Activated CD4-positive, alpha-beta memory T cell treated with anti-CD3 and anti-CD28 coated beads for 36 hours (primary cell): ENCODE data around the gene FARS2. TPM values are rescaled to one million over a fixed set of nuclear protein-coding genes. Genes with fewer than 3 reads are reported as not detected.

Experiments used
- CTCF ChIA-PET: fragments of 350-600 bp; sonication (Branson Sonifier 250); formaldehyde crosslinking; loops from one replicate; lab custom pipeline; 2021; ENCODE audit warnings: antibody characterized with exemption, inconsistent platforms; lab: Charles Lee
- POLR2A ChIA-PET: fragments of 350-600 bp; sonication (Branson Sonifier 250); formaldehyde crosslinking; loops from one replicate; lab custom pipeline; 2021; ENCODE audit warnings: antibody characterized with exemption; lab: Charles Lee
- DNase-seq: peaks from one replicate; pipeline ENCODE4 v3.0.0-alpha.2; 2020
- H3K27ac Mint-ChIP-seq: one replicate; pipeline ENCODE4 v1.8.0; 2021; ENCODE audit warnings: mixed read lengths
- H3K27me3 Mint-ChIP-seq: one replicate; pipeline ENCODE4 v1.8.0; 2021; ENCODE audit warnings: mixed read lengths
- H3K36me3 Mint-ChIP-seq: one replicate; pipeline ENCODE4 v1.8.0; 2021; ENCODE audit warnings: mixed read lengths
- H3K4me1 Mint-ChIP-seq: one replicate; pipeline ENCODE4 v1.8.0; 2021; ENCODE audit warnings: low read depth, mixed read lengths
- H3K4me3 Mint-ChIP-seq: one replicate; pipeline ENCODE4 v1.8.0; 2021; ENCODE audit warnings: mild to moderate bottlenecking, mixed read lengths
- H3K9me3 Mint-ChIP-seq: one replicate; pipeline ENCODE4 v1.8.0; 2021; ENCODE audit warnings: mixed read lengths
- intact Hi-C: fragments of 100-400 bp; cut with micrococcal nuclease; formaldehyde crosslinking; loops from one replicate; pipeline ENCODE4 v1.15.1; 2023
- total RNA-seq, 2 experiments: library from RNA; stranded (reverse); gene quantifications; one replicate each; pipeline ENCODE4 v1.2.3, GENCODE V29; 2021

FARS2 gene
- total RNA-seq, 2 experiments from 2014 or later: 22.7 to 23.7 TPM

GRCh38 chr6:5351552-5352210 is 90.4 kb downstream of the FARS2 start:
- DNase-seq: no peak
- H3K27ac Mint-ChIP-seq: no peak overlapping the region
- H3K4me1 Mint-ChIP-seq: peaks cover 12% of the 10 kb centered on the region
- ChIA-PET CTCF (interaction anchor here (0.9 kb wide), 1 partner anchor 48 kb away, joined by 3 read pairs; no protein-coding TSS in a partner anchor), POLR2A (no interaction called here)
- no peak overlapping the region for H3K4me3 Mint-ChIP-seq
- no peaks in the 10 kb centered on the region for H3K27me3 Mint-ChIP-seq
- H3K36me3 Mint-ChIP-seq: peaks cover 17% of the 10 kb centered on the region
- intact Hi-C loops: no loop called here
- peaks cover 2% of the 10 kb centered on the region for H3K9me3 Mint-ChIP-seq

GRCh38 chr6:5353971-5354370 is 92.7 kb downstream of the FARS2 start:
- intact Hi-C loops: no loop called here
- Mint-ChIP-seq H3K9me3 (no peaks in the 10 kb centered on the region), H3K27me3 (no peaks in the 10 kb centered on the region), H3K4me1 (peaks cover 12% of the 10 kb centered on the region), H3K27ac (no peak overlapping the region), H3K4me3 (no peak overlapping the region), H3K36me3 (peaks cover 5% of the 10 kb centered on the region)
- DNase-seq: no peak
- ChIA-PET POLR2A (no interaction called here), CTCF (interaction anchor here (0.6 to 0.7 kb wide), 2 partner anchors 52 to 1599 kb away, joined by 3 to 5 read pairs; no protein-coding TSS in a partner anchor)

GRCh38 chr6:5357486-5357885 is 96.2 kb downstream of the FARS2 start:
- H3K36me3 Mint-ChIP-seq: peaks cover 1% of the 10 kb centered on the region
- no peak for DNase-seq
- peaks cover 17% of the 10 kb centered on the region for H3K4me1 Mint-ChIP-seq
- no peaks in the 10 kb centered on the region for H3K9me3 Mint-ChIP-seq
- H3K27me3 Mint-ChIP-seq: no peaks in the 10 kb centered on the region
- H3K4me3 Mint-ChIP-seq: no peak overlapping the region
- no peak overlapping the region for H3K27ac Mint-ChIP-seq
- intact Hi-C loops: no loop called here
- CTCF ChIA-PET: no interaction called here
- POLR2A ChIA-PET: no interaction called here

GRCh38 chr6:5359417-5359816 is 98.1 kb downstream of the FARS2 start:
- Mint-ChIP-seq H3K9me3 (no peaks in the 10 kb centered on the region), H3K4me1 (peaks cover 5% of the 10 kb centered on the region), H3K36me3 (peaks cover 3% of the 10 kb centered on the region), H3K27me3 (no peaks in the 10 kb centered on the region), H3K27ac (no peak overlapping the region), H3K4me3 (no peak overlapping the region)
- CTCF ChIA-PET: no interaction called here
- POLR2A ChIA-PET: no interaction called here
- DNase-seq: no peak
- intact Hi-C loops: no loop called here

GRCh38 chr6:5361396-5361795 is 100.1 kb downstream of the FARS2 start:
- Mint-ChIP-seq H3K4me1 (peaks cover 5% of the 10 kb centered on the region), H3K27me3 (no peaks in the 10 kb centered on the region), H3K9me3 (no peaks in the 10 kb centered on the region), H3K27ac (no peak overlapping the region), H3K36me3 (peaks cover 2% of the 10 kb centered on the region), H3K4me3 (no peak overlapping the region)
- intact Hi-C loops: no loop called here
- POLR2A ChIA-PET: no interaction called here
- no peak for DNase-seq
- CTCF ChIA-PET: no interaction called here

GRCh38 chr6:5365436-5366195 is 104.3 kb downstream of the FARS2 start:
- POLR2A ChIA-PET: no interaction called here

GRCh38 chr6:5366941-5367340 is 105.6 kb downstream of the FARS2 start:
- CTCF ChIA-PET: interaction anchor here (0.6 to 1.2 kb wide), 3 partner anchors 32 to 153 kb away, joined by 3 read pairs; no protein-coding TSS in a partner anchor

More at GRCh38 chr6:5365436-5366195, 104.3 kb downstream of the FARS2 start:
- H3K4me3 Mint-ChIP-seq: no peak overlapping the region
- no peak overlapping the region for H3K27ac Mint-ChIP-seq
- H3K9me3 Mint-ChIP-seq: no peaks in the 10 kb centered on the region
- H3K36me3 Mint-ChIP-seq: peaks cover 14% of the 10 kb centered on the region
- CTCF ChIA-PET: no interaction called here
- intact Hi-C loops: no loop called here
- H3K4me1 Mint-ChIP-seq: peaks cover 5% of the 10 kb centered on the region
- H3K27me3 Mint-ChIP-seq: no peaks in the 10 kb centered on the region
- no peak for DNase-seq

GRCh38 chr6:5367510-5367909 is 106.2 kb downstream of the FARS2 start:
- POLR2A ChIA-PET: interaction anchor here (1.0 kb wide), 1 partner anchor 193 kb away, joined by 3 read pairs; no protein-coding TSS in a partner anchor
- Mint-ChIP-seq H3K9me3 (no peaks in the 10 kb centered on the region), H3K4me1 (no peaks in the 10 kb centered on the region), H3K4me3 (no peak overlapping the region), H3K36me3 (peaks cover 18% of the 10 kb centered on the region), H3K27me3 (no peaks in the 10 kb centered on the region), H3K27ac (no peak overlapping the region)
- CTCF ChIA-PET: interaction anchor here (0.6 to 1.2 kb wide), 3 partner anchors 31 to 154 kb away, joined by 3 read pairs; no protein-coding TSS in a partner anchor
- DNase-seq: no peak
- intact Hi-C loops: no loop called here

More at GRCh38 chr6:5366941-5367340, 105.6 kb downstream of the FARS2 start:
- intact Hi-C loops: no loop called here
- Mint-ChIP-seq H3K27me3 (no peaks in the 10 kb centered on the region), H3K27ac (no peak overlapping the region), H3K36me3 (peaks cover 18% of the 10 kb centered on the region), H3K9me3 (no peaks in the 10 kb centered on the region), H3K4me3 (no peak overlapping the region), H3K4me1 (no peaks in the 10 kb centered on the region)
- POLR2A ChIA-PET: interaction anchor here (1.0 kb wide), 1 partner anchor 193 kb away, joined by 3 read pairs; no protein-coding TSS in a partner anchor
- DNase-seq: no peak

GRCh38 chr6:5373430-5373829 is 112.1 kb downstream of the FARS2 start:
- intact Hi-C loops: no loop called here
- no peaks in the 10 kb centered on the region for H3K4me1 Mint-ChIP-seq
- no peak overlapping the region for H3K27ac Mint-ChIP-seq
- no peak overlapping the region for H3K4me3 Mint-ChIP-seq
- H3K36me3 Mint-ChIP-seq: peaks cover 11% of the 10 kb centered on the region
- ChIA-PET CTCF (no interaction called here), POLR2A (no interaction called here)
- H3K27me3 Mint-ChIP-seq: no peaks in the 10 kb centered on the region
- DNase-seq: no peak
- H3K9me3 Mint-ChIP-seq: no peaks in the 10 kb centered on the region

GRCh38 chr6:5378331-5378730 is 117.0 kb downstream of the FARS2 start:
- H3K27ac Mint-ChIP-seq: no peak overlapping the region
- H3K9me3 Mint-ChIP-seq: no peaks in the 10 kb centered on the region
- no peak for DNase-seq
- ChIA-PET CTCF (interaction anchor here (1.0 kb wide), 1 partner anchor 167 kb away, joined by 4 read pairs; no protein-coding TSS in a partner anchor), POLR2A (no interaction called here)
- no peaks in the 10 kb centered on the region for H3K4me1 Mint-ChIP-seq
- peaks cover 5% of the 10 kb centered on the region for H3K36me3 Mint-ChIP-seq
- intact Hi-C loops: no loop called here
- no peak overlapping the region for H3K4me3 Mint-ChIP-seq
- H3K27me3 Mint-ChIP-seq: no peaks in the 10 kb centered on the region

GRCh38 chr6:5379647-5380242 is 118.4 kb downstream of the FARS2 start:
- Mint-ChIP-seq H3K27me3 (no peaks in the 10 kb centered on the region), H3K36me3 (peaks cover 5% of the 10 kb centered on the region)
- intact Hi-C loops: loop anchor here (1.0 kb wide), 2 partner anchors 164 to 236 kb away; no protein-coding TSS in a partner anchor

GRCh38 chr6:5383856-5384255 is 122.5 kb downstream of the FARS2 start:
- H3K27me3 Mint-ChIP-seq: no peaks in the 10 kb centered on the region
- no peaks in the 10 kb centered on the region for H3K4me1 Mint-ChIP-seq
- no peak overlapping the region for H3K27ac Mint-ChIP-seq
- peaks cover 5% of the 10 kb centered on the region for H3K36me3 Mint-ChIP-seq
- intact Hi-C loops: no loop called here
- no peak overlapping the region for H3K4me3 Mint-ChIP-seq
- DNase-seq: no peak
- CTCF ChIA-PET: interaction anchor here (1.6 kb wide), 1 partner anchor 240 kb away, joined by 7 read pairs; no protein-coding TSS in a partner anchor
- POLR2A ChIA-PET: no interaction called here
- H3K9me3 Mint-ChIP-seq: no peaks in the 10 kb centered on the region

More at GRCh38 chr6:5379647-5380242, 118.4 kb downstream of the FARS2 start:
- DNase-seq: peak; percentile 43
- no peaks in the 10 kb centered on the region for H3K9me3 Mint-ChIP-seq
- H3K27ac Mint-ChIP-seq: no peak overlapping the region
- H3K4me1 Mint-ChIP-seq: no peaks in the 10 kb centered on the region
- ChIA-PET CTCF (interaction anchor here (0.7 to 3.1 kb wide), 20 partner anchors 9 to 238 kb away, joined by 3 to 34 read pairs (median 3); no protein-coding TSS in a partner anchor), POLR2A (no interaction called here)
- H3K4me3 Mint-ChIP-seq: no peak overlapping the region
